ENCODE measurements around the gene MAP3K10. TPM values are rescaled to one million over a fixed set of nuclear protein-coding genes. Genes with fewer than 3 reads are reported as not detected.

Gene MAP3K10
- total and polyA plus RNA-seq, 12 donors: 2.4 to 78.3 (median 18.2) TPM

DNA sequence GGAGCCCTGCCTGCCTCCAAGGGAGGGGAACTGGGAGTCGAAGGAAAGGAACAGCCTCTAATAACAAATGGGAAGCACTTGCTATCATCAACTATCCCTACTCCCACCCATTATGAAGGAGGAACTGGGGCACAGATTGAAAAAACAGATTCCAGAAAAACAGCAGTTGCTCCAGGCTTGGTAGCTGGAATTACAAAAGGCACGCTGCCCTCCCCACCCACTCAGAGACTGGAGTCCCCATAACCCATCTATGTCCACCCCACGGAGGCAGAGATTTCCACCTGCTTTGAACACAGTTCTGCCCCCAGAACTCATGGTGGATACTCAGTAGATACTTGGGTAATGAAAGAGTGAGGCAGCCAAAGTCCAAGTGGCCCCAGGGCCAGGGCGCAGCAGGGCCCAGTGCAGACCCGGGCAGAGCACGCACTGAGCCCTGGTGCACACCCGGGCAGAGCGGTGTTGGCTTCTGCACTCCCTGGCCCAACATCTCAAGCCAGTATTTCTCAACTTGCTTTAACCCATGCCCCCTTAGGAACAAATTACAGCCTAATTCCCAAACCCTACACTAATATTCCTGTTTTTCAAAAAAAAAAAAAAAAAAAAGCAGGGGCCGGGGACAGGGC lies 54.4 kb downstream of the MAP3K10 start:
- H3K36me3 ChIP-seq (replicated peaks in 1 of 2): peaks cover 0 to 12% of the 10 kb centered on the region in 2 donors
- H3K4me3 ChIP-seq: no peak overlapping the region
- 77 to 92% (median 88%) methylated on average over 9 of the region's 9 CpGs for WGBS, 4 donors
- TF ChIP-seq, protein P1, sequence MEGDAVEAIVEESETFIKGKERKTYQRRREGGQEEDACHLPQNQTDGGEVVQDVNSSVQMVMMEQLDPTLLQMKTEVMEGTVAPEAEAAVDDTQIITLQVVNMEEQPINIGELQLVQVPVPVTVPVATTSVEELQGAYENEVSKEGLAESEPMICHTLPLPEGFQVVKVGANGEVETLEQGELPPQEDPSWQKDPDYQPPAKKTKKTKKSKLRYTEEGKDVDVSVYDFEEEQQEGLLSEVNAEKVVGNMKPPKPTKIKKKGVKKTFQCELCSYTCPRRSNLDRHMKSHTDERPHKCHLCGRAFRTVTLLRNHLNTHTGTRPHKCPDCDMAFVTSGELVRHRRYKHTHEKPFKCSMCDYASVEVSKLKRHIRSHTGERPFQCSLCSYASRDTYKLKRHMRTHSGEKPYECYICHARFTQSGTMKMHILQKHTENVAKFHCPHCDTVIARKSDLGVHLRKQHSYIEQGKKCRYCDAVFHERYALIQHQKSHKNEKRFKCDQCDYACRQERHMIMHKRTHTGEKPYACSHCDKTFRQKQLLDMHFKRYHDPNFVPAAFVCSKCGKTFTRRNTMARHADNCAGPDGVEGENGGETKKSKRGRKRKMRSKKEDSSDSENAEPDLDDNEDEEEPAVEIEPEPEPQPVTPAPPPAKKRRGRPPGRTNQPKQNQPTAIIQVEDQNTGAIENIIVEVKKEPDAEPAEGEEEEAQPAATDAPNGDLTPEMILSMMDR (IDR thresholded peaks at IDR 0.05): no peak
- TF ChIP-seq POLR2A (IDR thresholded peaks at IDR 0.05): no peak
- DNase-seq: no peak
- H3K27ac ChIP-seq: peak overlapping the region in 1 of 5 donors; percentile 10
- intact Hi-C loops (cut with DNase I): no loop called here
- peaks cover 16 to 24% of the 10 kb centered on the region in 2 donors for H3K4me1 ChIP-seq (replicated peaks in 1 of 2)
- no peaks in the 10 kb centered on the region for H3K9me3 ChIP-seq (replicated peaks in 1 of 3)
- H3K27me3 ChIP-seq: no peaks in the 10 kb centered on the region

DNA sequence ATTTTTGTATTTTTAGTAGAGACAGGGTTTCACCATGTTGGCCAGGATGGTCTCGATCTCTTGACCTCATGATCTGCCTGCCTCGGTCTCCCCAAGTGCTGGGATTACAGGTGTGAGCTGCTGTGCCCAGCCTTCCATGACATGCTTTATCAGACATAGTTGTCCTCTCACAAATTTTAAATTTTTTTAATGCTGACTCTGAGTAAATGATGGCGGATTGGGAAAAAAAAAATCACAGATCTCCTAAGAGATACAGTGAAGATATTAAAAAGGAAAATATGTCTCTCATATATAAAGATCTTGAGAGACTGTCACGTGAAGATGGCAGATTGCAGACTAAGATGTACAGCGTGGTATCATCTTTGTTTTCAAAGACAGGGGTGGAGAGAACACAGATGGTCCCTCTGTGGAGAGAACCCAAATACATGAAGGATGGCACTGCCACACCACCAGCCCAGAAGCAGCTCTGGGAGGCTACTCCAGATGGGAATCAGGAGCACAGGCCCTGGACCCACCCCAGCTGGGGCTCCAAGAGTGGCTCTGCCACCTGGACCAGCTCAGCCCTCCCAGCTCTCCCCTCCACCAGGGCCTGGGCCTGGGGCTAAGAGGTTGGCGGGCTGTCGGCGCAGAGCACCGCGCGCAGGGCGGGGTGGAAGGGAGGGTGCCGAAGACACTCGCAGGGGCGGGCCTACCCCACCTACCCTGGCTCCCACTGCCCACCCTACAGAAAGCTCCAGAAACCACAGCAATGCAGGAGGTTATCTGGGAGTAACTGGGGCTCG lies 55.3 kb downstream of the MAP3K10 start:
- Histone ChIP-seq H3K36me3 (replicated peaks in 1 of 2) (peaks cover 0 to 7% of the 10 kb centered on the region in 2 donors), H3K4me3 (no peak overlapping the region), H3K9me3 (replicated peaks in 1 of 3) (no peaks in the 10 kb centered on the region), H3K27me3 (no peaks in the 10 kb centered on the region), H3K27ac (no peak overlapping the region), H3K4me1 (replicated peaks in 1 of 2) (peaks cover 14 to 22% of the 10 kb centered on the region in 2 donors)
- 94 to 98% (median 95%) methylated on average over 5 to 16 of the region's 16 CpGs for whole genome bisulfite sequencing, 4 donors
- intact Hi-C loops (cut with DNase I): no loop called here
- no peak for DNase-seq
- TF ChIP-seq, protein P1 (IDR thresholded peaks at IDR 0.05): no peak

DNA sequence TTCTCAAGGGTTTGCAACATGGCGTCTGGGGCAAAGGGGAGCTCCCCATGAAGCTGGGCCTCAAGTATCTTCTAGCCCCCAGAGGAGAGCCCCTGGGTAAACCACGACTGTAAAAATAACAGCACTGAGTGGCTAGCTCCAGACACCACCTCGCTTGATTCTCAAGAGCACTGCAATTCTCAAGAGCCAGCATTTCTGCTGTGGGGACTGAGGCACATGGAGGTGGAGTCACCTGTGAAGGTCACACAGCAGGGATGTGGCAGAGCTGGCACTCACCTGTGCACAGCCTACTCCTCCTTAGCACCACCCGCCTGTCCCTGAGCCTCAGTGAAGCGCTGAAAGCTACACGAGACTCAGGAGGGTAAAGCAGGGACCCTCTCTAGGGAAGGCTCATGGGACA lies 56.0 kb downstream of the MAP3K10 start:
- Histone ChIP-seq H3K27ac (peak overlapping the region in 1 of 5 donors; percentile 15), H3K4me3 (no peak overlapping the region), H3K27me3 (no peaks in the 10 kb centered on the region), H3K9me3 (replicated peaks in 1 of 3) (no peaks in the 10 kb centered on the region), H3K4me1 (replicated peaks in 1 of 2) (peaks cover 9 to 15% of the 10 kb centered on the region in 2 donors), H3K36me3 (replicated peaks in 1 of 2) (peaks cover 0 to 9% of the 10 kb centered on the region in 2 donors)
- intact Hi-C loops (cut with DNase I): no loop called here
- no peak for DNase-seq
- no peak for TF ChIP-seq POLR2A (IDR thresholded peaks at IDR 0.05)
- TF ChIP-seq, protein P1 (IDR thresholded peaks at IDR 0.05): no peak
- 85 to 92% (median 90%) methylated on average over 2 to 6 of the region's 6 CpGs for WGBS, 4 donors

DNA sequence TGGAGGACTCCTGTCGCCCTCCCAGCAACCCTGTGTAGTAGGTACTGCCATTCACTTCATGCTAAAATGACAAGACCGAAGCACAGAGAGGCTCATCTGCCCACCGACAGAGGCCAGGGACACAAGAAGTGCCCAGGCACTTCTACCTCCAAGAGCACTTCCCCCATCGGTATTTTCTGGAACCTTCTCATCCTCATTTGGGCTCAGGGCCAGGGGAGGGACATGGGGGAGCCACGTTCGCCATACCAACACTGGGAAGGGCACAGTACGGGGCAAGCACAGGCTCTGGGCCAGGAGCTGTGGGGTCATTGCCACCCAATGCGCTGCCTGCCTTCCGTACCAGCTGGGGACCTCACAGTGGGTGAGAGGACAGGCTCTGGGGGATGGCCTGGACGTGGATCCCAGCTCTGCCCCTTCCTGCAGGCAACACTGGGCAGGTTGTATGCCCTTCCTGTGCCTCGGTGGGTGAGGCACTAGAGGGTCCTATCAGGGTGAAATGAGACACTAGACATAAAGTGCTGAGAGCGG lies 56.6 kb downstream of the MAP3K10 start:
- Histone ChIP-seq H3K36me3 (replicated peaks in 1 of 2) (peaks cover 0 to 9% of the 10 kb centered on the region in 2 donors), H3K4me3 (no peak overlapping the region), H3K9me3 (replicated peaks in 1 of 3) (no peaks in the 10 kb centered on the region), H3K4me1 (replicated peaks in 1 of 2) (peaks cover 3 to 10% of the 10 kb centered on the region in 2 donors), H3K27me3 (no peaks in the 10 kb centered on the region), H3K27ac (peak overlapping the region in 1 of 5 donors; percentile 15)
- WGBS, 4 donors: 75 to 89% (median 82%) methylated on average over 10 to 12 of the region's 12 CpGs
- no peak for TF ChIP-seq POLR2A (IDR thresholded peaks at IDR 0.05)
- TF ChIP-seq, protein P1 (IDR thresholded peaks at IDR 0.05): no peak
- no peak for DNase-seq
- intact Hi-C loops (cut with DNase I): no loop called here

Measured in adrenal gland (tissue), 12 donors.